Skeletal muscle satellite cell (primary cell): ENCODE measurements around the gene OR1D5. TPM values are rescaled to one million over a fixed set of nuclear protein-coding genes. Genes with fewer than 3 reads are reported as not detected.
"Not testable (repeated sequence)": the region's sequence is repeated elsewhere in the genome, so short reads cannot be mapped to it uniquely, and the experiment has no call there.

Experiments
- H3K27me3 ChIP-seq: 2 replicates; pipeline ENCODE4 v1.7.0; 2013; ENCODE audit warnings: low read length; ENCODE audit not compliant: control insufficient read depth, insufficient read depth
- H3K36me3 ChIP-seq: 2 replicates; pipeline ENCODE4 v1.7.0; 2013; ENCODE audit warnings: mild to moderate bottlenecking, control low read depth, low read length; ENCODE audit not compliant: insufficient read depth
- H3K4me1 ChIP-seq: 2 replicates; pipeline ENCODE4 v1.7.0; 2013; ENCODE audit warnings: low read length; ENCODE audit not compliant: control insufficient read depth, insufficient read depth
- H3K4me2 ChIP-seq: 2 replicates; pipeline ENCODE4 v1.7.0; 2013; ENCODE audit warnings: mild to moderate bottlenecking, low read length
- H3K4me3 ChIP-seq: 2 replicates; pipeline ENCODE4 v1.7.0; 2013; ENCODE audit warnings: low read length
- H3K9ac ChIP-seq: 2 replicates; pipeline ENCODE4 v1.7.0; 2013; ENCODE audit warnings: mild to moderate bottlenecking, low read depth, low read length, moderate library complexity
- H3K9me3 ChIP-seq: replicated peaks from 2 replicates; pipeline ENCODE4 v1.7.0; 2013; ENCODE audit warnings: mild to moderate bottlenecking, control low read depth, low read length
- total RNA-seq: library from RNA; depleted of rRNA; stranded (reverse); fragments of >200 nt; gene quantifications from 2 replicates; pipeline ENCODE4 v1.2.3, GENCODE V29; 2012; rRNA removed

OR1D5 gene, protein sequence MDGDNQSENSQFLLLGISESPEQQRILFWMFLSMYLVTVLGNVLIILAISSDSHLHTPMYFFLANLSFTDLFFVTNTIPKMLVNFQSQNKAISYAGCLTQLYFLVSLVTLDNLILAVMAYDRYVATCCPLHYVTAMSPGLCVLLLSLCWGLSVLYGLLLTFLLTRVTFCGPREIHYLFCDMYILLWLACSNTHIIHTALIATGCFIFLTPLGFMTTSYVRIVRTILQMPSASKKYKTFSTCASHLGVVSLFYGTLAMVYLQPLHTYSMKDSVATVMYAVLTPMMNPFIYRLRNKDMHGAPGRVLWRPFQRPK
- total RNA-seq, result not detected in 2 replicates

DNA sequence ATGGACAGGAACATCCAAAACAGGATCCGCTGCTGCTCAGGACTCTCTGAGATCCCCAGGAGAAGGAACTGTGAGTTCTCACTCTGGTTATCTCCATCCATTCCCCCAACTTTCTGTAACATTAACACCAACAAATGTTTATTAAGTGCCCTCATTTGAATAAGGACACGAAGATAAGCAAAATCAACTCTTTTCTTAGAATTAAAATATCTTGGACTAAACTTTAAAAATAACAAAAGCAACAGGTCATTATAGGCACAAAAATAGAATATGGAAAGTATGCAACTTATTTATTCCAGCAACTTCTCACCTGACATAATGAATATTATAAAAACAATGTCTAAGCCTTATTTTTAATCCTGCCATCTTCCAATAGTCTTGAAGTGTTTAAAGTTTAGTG is at the start of gene OR1D5:
Gene OR1D5, minus strand, starts transcription at position 101 of the 400 bp plus-strand sequence. Its CDS starts 0 bp downstream, at position 101.
- not testable (repeated sequence) for H3K9ac ChIP-seq, H3K9me3 ChIP-seq

DNA sequence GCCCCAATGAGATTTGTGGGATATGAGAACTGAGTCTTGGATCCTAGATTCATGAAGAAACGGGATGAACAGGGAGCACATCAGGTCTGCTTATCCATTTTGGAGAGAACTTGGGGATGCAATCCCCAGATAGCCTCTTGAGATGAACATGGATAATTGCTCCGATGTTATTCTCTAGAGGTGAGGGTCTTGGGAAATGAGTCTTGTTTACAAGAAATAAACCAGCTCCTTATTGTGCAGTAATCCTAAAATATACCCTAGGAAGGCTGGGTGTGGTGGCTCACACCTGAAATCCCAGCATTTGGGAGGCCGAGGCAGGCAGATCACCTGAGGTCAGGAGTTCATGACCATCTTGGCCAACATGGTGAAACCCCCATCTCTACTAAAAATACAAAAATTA is 40.9 kb upstream of the OR1D5 start, which contains the start of gene OR1D2:
Gene OR1D2, minus strand, starts transcription at position 101 of the 400 bp plus-strand sequence. CDS start 11,426 bp downstream, outside the sequence.
- no peak within 1 kb of the TSS for H3K4me3 ChIP-seq
- H3K4me1 ChIP-seq, result no peaks in the 10 kb centered on the region
- H3K27me3 ChIP-seq, result no peaks in the 10 kb centered on the region
- H3K36me3 ChIP-seq, result no peaks in the 10 kb centered on the region
- no peak within 1 kb of the TSS for H3K4me2 ChIP-seq
- H3K9me3 ChIP-seq, result no peaks in the 10 kb centered on the region
- no peak within 1 kb of the TSS for H3K9ac ChIP-seq

More for the DNA sequence above, at the start of gene OR1D5:
- not testable (repeated sequence) for H3K36me3 ChIP-seq, H3K4me1 ChIP-seq, H3K27me3 ChIP-seq, H3K4me3 ChIP-seq, H3K4me2 ChIP-seq

DNA sequence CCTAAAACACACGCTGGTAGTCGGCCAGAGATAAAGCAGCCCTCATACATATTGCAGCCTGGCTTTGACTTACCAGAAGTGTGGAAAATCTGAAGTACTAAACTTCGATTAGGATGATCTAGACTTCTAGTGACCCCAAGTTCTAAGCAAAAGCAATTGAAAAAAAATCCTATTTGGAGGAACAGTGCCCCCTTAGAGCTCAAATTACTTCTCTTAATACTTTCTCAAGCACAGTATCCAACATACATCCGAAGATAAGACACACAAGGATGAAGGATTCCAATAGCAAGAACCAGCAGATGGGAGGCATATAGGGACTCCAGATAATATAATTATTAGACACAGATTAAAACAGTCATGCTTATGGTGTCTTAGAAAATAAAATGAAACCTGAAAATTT is 10.4 kb upstream of the OR1D5 start:
- not testable (repeated sequence) for H3K36me3 ChIP-seq, H3K4me2 ChIP-seq, H3K9me3 ChIP-seq, H3K4me3 ChIP-seq, H3K27me3 ChIP-seq, H3K9ac ChIP-seq, H3K4me1 ChIP-seq

DNA sequence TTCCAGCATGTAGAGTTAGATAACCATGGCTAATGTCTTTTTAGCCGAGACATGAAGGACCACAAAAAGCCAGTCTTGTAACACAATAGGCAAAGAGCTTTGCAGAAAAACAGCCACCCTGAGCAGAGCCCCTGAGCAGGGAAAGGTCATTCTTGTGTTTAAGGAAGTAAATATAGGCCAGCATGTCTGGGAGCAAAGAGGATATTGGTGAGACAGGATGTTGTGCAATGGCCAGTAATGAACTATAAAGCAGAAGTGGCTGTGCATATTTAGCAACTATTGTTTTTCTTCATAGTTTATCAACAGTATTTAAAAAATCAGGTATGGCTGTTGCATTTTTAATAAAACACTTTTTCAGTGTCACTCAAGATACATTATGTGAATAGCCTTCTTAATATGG is 1.8 kb upstream of the OR1D5 start:
- not testable (repeated sequence) for H3K4me1 ChIP-seq, H3K9me3 ChIP-seq, H3K27me3 ChIP-seq, H3K36me3 ChIP-seq, H3K9ac ChIP-seq, H3K4me3 ChIP-seq, H3K4me2 ChIP-seq

DNA sequence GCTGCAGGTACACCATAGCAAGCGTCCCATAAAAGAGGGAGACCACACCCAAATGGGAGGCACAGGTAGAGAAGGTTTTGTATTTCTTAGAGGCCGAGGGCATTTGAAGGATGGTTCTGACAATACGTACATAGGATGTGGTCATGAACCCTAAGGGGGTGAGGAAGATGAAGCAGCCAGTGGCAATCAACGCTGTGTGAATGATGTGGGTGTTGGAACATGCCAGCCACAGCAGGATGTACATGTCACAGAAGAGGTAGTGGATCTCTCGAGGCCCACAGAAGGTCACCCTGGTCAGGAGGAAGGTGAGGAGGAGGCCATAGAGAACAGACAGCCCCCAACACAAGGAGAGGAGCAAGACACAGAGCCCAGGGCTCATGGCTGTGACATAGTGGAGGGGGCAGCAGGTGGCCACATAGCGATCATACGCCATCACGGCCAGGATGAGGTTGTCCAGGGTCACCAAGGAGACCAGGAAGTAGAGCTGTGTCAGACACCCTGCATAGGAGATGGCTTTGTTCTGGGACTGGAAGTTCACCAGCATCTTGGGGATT is 506 bp downstream of the OR1D5 start:
- not testable (repeated sequence) for H3K9ac ChIP-seq, H3K4me2 ChIP-seq, H3K4me1 ChIP-seq

DNA sequence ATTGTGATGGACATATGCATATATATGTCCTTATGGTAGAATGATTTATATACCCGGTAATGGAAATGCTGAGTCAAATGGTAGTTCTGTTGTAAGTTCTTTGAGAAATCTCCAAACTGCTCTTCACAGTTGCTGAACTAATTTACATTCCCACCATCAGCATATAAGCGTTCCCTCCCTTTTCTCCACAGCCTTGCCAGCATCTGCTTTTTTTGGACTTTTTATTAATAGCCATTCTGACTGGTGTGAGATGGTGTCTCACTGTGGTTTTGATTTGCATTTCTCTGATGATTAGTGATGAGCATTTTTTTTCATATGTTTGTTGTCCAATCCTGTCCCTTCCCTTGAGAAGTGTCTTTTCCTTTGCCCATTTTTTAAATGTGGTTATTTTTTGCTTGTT is 8.5 kb downstream of the OR1D5 start:
- H3K4me3 ChIP-seq, H3K27me3 ChIP-seq, H3K9me3 ChIP-seq, H3K9ac ChIP-seq, H3K4me2 ChIP-seq, H3K4me1 ChIP-seq, H3K36me3 ChIP-seq: not testable (repeated sequence)

More for the DNA sequence above, 506 bp downstream of the OR1D5 start:
- not testable (repeated sequence) for H3K36me3 ChIP-seq, H3K4me3 ChIP-seq, H3K27me3 ChIP-seq, H3K9me3 ChIP-seq

DNA sequence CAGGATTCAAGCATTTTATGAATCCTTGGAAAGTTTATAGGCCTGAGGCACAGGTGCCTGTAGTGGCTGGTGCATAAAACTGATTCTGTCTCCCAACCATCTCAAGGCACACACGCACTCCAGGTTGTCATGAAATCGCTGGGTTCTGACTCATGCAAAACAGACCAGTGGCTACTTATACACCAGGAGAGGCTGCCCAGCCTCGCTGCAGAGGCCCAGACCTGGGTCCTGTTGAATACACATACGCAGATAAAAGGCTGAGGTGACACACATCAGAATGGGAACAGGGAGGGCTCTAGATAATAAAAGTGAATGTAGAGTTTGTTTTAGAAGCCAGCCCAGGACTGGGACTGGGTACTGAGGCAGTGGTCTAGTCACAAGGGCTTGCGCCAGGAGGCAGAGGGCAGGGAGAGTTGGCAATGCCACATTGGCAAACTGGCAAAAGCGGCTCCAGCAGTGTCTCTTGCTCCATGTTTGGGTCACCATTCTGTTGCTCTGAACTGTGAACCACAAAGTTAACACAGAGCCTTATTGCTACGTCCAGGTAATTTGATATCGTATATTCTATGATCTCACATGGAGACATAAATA is 13.6 kb downstream of the OR1D5 start:
- peak overlapping the region; percentile 94 for H3K4me2 ChIP-seq
- H3K36me3 ChIP-seq, result no peaks in the 10 kb centered on the region
- peaks cover 4% of the 10 kb centered on the region for H3K4me1 ChIP-seq
- H3K9ac ChIP-seq, result no peak overlapping the region
- no peaks in the 10 kb centered on the region for H3K9me3 ChIP-seq
- H3K27me3 ChIP-seq, result no peaks in the 10 kb centered on the region
- peak overlapping the region; percentile 84 for H3K4me3 ChIP-seq

DNA sequence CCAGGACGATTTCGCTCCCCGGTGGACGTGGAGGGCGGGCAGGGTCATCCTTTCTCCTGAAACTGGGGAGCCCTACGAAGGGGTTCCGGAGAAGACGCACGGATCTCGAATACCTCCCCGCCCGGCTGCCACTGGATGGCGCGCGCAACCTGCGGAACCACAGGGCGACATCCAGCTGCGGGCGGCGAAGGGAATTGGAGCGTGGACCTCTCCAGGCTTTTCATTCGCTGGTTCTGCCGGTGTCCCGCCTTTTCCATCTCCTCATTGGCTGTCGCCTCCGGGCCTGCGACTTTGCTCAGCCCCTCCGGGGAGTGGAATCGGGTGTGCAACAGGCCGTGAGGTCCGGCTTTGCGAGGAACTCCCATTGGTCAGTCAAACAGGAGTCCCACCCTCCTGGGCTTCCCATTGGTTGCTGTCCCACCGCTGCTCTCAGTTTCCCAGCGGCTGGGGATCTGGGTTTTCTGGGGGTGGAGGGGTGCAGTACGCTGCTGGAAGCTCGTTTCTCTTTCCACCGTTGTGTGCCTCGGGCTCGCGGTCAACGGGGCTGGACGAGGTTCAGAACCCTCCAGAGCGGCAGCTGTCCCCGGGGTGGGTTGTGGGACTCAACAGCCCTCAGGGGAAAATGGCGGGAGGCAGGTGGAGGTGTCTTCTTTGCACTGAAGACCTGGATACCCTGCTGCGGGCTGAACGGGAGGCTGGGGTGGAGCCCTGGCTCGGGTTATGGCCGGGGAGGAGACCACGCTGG is 14.5 kb downstream of the OR1D5 start:
- Histone ChIP-seq H3K9me3 (no peaks in the 10 kb centered on the region), H3K36me3 (no peaks in the 10 kb centered on the region), H3K4me3 (peak overlapping the region; percentile 84), H3K27me3 (no peaks in the 10 kb centered on the region), H3K9ac (peak overlapping the region; percentile 74), H3K4me2 (peak overlapping the region; percentile 94), H3K4me1 (peaks cover 4% of the 10 kb centered on the region)

DNA sequence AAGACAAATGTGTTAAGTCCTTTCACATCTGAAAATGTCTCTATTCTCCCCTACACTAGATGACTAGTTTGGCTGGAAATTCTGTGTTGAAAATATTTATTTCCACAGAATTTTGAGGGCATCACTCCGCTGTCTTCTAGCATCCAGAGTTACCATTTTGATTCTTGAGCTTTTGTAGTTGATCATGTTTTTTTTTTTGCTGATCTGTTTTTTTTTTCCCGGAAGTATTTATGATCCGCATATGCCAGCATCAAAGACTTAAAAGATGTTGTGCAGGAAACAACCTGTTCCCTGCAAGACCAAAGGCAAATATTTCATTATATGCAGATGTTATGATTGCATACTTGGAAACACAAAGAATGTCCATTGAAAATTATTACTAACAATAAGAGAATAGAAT is 16.7 kb downstream of the OR1D5 start:
- no peak overlapping the region for H3K9ac ChIP-seq
- H3K27me3 ChIP-seq, result no peaks in the 10 kb centered on the region
- no peaks in the 10 kb centered on the region for H3K36me3 ChIP-seq
- H3K4me1 ChIP-seq, result peaks cover 4% of the 10 kb centered on the region
- H3K9me3 ChIP-seq, result no peaks in the 10 kb centered on the region
- no peak overlapping the region for H3K4me3 ChIP-seq
- H3K4me2 ChIP-seq, result no peak overlapping the region

DNA sequence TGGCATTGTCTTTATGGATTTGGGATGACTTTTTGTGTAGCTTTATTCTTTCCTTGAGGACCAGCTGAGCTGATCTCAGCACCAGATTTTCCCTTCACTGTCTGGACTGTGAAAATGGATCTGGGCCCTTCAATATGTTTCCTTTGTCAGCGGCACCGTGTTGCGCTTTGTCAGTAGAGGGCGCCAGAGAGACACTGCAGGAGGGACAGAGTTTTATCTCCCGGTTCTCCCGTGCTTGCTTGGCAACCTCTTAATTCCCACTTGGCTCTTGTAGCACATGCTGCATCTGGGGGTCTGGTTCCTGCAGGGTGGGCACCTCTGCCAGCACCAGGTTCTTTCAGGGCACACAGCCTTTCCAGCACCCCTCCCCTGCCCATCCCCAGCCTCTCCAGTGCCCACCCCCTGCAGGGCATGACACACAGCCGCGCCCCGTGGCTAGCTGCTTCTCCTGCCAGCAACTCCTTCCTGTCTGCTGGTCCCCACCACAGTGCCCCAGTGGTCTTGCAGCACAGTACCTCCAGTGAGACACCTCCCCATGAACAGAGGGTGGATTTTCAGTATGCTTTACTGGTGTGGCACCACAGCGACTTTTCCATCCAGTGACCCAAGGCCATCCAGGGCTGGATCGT is 19.6 kb downstream of the OR1D5 start:
- Histone ChIP-seq H3K4me3 (no peak overlapping the region), H3K27me3 (peaks cover 13% of the 10 kb centered on the region), H3K4me1 (no peaks in the 10 kb centered on the region), H3K4me2 (no peak overlapping the region), H3K9ac (no peak overlapping the region), H3K9me3 (no peaks in the 10 kb centered on the region), H3K36me3 (no peaks in the 10 kb centered on the region)

DNA sequence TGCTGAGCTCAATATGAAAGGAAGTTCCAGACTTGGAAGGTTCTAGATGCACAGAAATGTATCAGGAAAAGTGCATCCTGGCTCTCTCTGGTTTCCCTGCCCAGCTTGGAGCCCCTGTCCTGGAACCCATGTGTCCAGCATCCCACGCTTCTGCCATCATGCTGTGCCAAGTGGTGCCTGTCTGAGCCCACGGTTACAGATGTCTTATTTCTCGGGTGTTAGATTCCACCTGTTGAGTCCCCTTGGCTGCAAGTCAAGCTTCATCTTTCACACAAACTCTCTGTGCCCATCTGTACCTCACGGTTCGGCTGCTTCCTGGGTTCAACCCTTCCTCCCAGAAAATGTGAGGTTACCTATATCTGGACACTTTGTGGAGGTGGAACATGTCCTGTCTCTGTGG is 22.5 kb downstream of the OR1D5 start:
- Histone ChIP-seq H3K9ac (no peak overlapping the region), H3K27me3 (peaks cover 13% of the 10 kb centered on the region), H3K4me2 (no peak overlapping the region), H3K9me3 (no peaks in the 10 kb centered on the region), H3K36me3 (no peaks in the 10 kb centered on the region), H3K4me1 (no peaks in the 10 kb centered on the region), H3K4me3 (no peak overlapping the region)
